ENCODE results near the gene PPT1. TPM values are rescaled to one million over a fixed set of nuclear protein-coding genes. Genes with fewer than 3 reads are reported as not detected.
A peak's percentile ranks its signal among the peaks of the same experiment; 100 is the strongest.

Gene PPT1
- total and polyA plus RNA-seq, 2 of the 4 experiments (the other 2 are of a cell fraction): 22.7 to 55.4 TPM

GRCh38 chr1:40059960-40060750 lies 36.9 kb downstream of the PPT1 start (continued):
- no peak for TF ChIP-seq RFX5 (IDR thresholded peaks at IDR 0.05; ENCODE audit: low read depth, low read length)

DNA sequence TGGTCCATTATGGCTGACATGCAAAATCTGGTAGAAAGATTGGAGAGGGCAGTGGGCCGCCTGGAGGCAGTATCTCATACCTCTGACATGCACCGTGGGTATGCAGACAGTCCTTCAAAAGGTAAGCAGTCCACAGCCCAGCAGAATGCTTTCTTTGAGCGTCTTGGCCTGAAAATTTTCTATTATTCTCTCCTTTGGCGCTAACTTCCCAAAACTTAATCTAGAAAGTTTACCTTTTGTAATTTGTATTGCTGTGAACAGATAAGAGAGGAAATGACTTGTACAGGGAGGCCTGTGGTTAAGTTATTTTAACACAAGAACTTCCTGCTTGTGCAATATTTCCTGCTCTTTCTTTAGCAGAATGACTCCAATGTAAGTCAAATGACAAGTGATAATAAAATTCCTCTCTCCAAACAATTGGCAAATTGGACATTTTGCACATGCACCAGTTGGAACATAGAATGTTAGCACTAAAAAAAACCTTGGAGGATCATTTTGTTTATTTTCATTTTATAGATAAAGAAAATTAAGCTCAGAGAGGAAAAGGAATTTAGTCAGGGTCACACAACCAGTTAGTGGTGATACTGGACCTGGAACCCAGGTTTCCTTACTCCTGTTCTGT lies 37.6 kb downstream of the PPT1 start:
- Histone ChIP-seq H2BK5ac (ENCODE audit: low read depth, low read length, poor library complexity, severe bottlenecking) (peak overlapping the region; percentile 42), H3K36me3 (ENCODE audit: control insufficient read depth, insufficient read depth, low read length) (peaks cover 43% of the 10 kb centered on the region), H3K27ac (ENCODE audit: insufficient read depth, low read length) (no peak overlapping the region), H2AFZ (replicated peaks; ENCODE audit: low read length, poor library complexity) (no peak overlapping the region), H3K4ac (ENCODE audit: low read depth, low read length) (0 out of 2 replicates have a peak overlapping the region, but pooled peaks have one; percentile 35), H3K9ac (ENCODE audit: low read depth, low read length) (no peak overlapping the region), H3K27me3 (ENCODE audit: control insufficient read depth, insufficient read depth, low read length) (no peaks in the 10 kb centered on the region), H4K5ac (ENCODE audit: low read depth, low read length) (no peak overlapping the region), H3K14ac (replicated peaks; ENCODE audit: low read depth, low read length) (0 out of 2 replicates have a peak overlapping the region, but pooled peaks have one; percentile 35), H4K91ac (ENCODE audit: insufficient read depth, low read depth, low read length) (no peak overlapping the region), H3K56ac (ENCODE audit: extremely low read depth, insufficient read depth, low read length) (no peak overlapping the region), H3K23ac (ENCODE audit: low read depth, low read length) (0 out of 2 replicates have a peak overlapping the region, but pooled peaks have one; percentile 8), H3K79me1 (ENCODE audit: low read depth in 1 of 2, low read length in 2 of 2) (peaks cover 29 to 83% of the 10 kb centered on the region in 2 experiments), H3K4me1 (ENCODE audit: control insufficient read depth, insufficient read depth, low read length) (peaks cover 9% of the 10 kb centered on the region), H2BK15ac (ENCODE audit: low read depth, low read length) (no peak overlapping the region), H3K4me2 (ENCODE audit: low read depth, low read length) (peak overlapping the region; percentile 31; the same call in 1 of the 2 replicates), H2BK120ac (ENCODE audit: low read depth, low read length) (peak overlapping the region; percentile 34), H2AK9ac (replicated peaks; ENCODE audit: low read depth, low read length, poor library complexity) (peak overlapping the region; percentile 37), H4K20me1 (ENCODE audit: insufficient read depth, low read length) (peaks cover 82% of the 10 kb centered on the region), H3K18ac (ENCODE audit: low read depth, low read length) (no peak overlapping the region; the same call in 1 of the 2 replicates), H2BK20ac (ENCODE audit: low read depth, low read length) (peak overlapping the region; percentile 23; the same call in 1 of the 2 replicates), H3K9me3 (ENCODE audit: control insufficient read depth, insufficient read depth, low read length) (no peaks in the 10 kb centered on the region), H2AK5ac (ENCODE audit: low read depth, low read length) (peak overlapping the region; percentile 56; the same call in 1 of the 2 replicates), H3K9me1 (ENCODE audit: insufficient read depth, low read length) (peaks cover 13% of the 10 kb centered on the region), H3K4me3 (ENCODE audit: insufficient read depth, low read depth, low read length) (no peak overlapping the region), H4K8ac (ENCODE audit: low read depth in 2 of 2, low read length in 2 of 2) (no peak overlapping the region)
- in situ Hi-C loops (cut with MboI; ENCODE audit: low sequenced_read_pairs) (no loop called here), dilution Hi-C loops (cut with HindIII; ENCODE audit: low sequenced_read_pairs, unreplicated experiment) (no loop called here), intact Hi-C loops (cut with micrococcal nuclease) (no loop called here)
- CTCF ChIA-PET: no interaction called here
- TF ChIP-seq CHD1 (IDR thresholded peaks at IDR 0.05; ENCODE audit: low read depth, low read length) (no peak), CEBPB (IDR thresholded peaks at IDR 0.05; ENCODE audit: low read depth, low read length) (peak; percentile 94)
- WGBS, 2 experiments (ENCODE audit: extremely low coverage in 2 of 2, insufficient read length in 1 of 2): no CpG with 5 or more reads among the region's 4 CpGs
- DNase-seq (peak; percentile 70), ATAC-seq (ENCODE audit: low read depth) (peak; percentile 46)
- no TSS peak for BruUV-seq (replicated peaks)
- POLR2A ChIA-PET (ENCODE audit: unreplicated experiment): interaction anchor here (0.6 kb wide), 1 partner anchor 97 kb away, joined by 8 read pairs; no protein-coding TSS in a partner anchor
